Karpas-422 (cell line): ENCODE measurements around the gene ADGRV1. TPM values are rescaled to one million over a fixed set of nuclear protein-coding genes. Genes with fewer than 3 reads are reported as not detected.
"Not testable (repeated sequence)": the region's sequence is repeated elsewhere in the genome, so short reads cannot be mapped to it uniquely, and the experiment has no call there.

Source experiments
- DNase-seq: peaks from one replicate; pipeline ENCODE4 v3.0.0-alpha.2; 2015
- H2AFZ ChIP-seq: fragments of 200-600 bp; sonication (generic); 2 replicates; pipeline ENCODE4 v1.6.1; 2014; ENCODE audit warnings: antibody characterized with exemption, low read length, mixed read lengths
- H3K27ac ChIP-seq: fragments of 200-600 bp; sonication (generic); 2 replicates; pipeline ENCODE4 v1.5.1; 2014; ENCODE audit warnings: mild to moderate bottlenecking, low read length, moderate library complexity
- H3K27me3 ChIP-seq: fragments of 200-600 bp; sonication (generic); 2 replicates; pipeline ENCODE4 v1.6.1; 2014; ENCODE audit warnings: low read length, mixed read lengths
- H3K36me3 ChIP-seq: fragments of 200-600 bp; sonication (generic); 2 replicates; pipeline ENCODE4 v1.6.1; 2014; ENCODE audit warnings: low read length, mixed read lengths; ENCODE audit not compliant: insufficient read depth
- H3K4me1 ChIP-seq: fragments of 200-600 bp; sonication (generic); 2 replicates; pipeline ENCODE4 v1.6.1; 2014; ENCODE audit warnings: mild to moderate bottlenecking, low read length, mixed read lengths
- H3K4me2 ChIP-seq: fragments of 200-600 bp; sonication (generic); 2 replicates; pipeline ENCODE4 v1.6.1; 2014; ENCODE audit warnings: low read length, low read depth, mild to moderate bottlenecking; ENCODE audit not compliant: poor library complexity, severe bottlenecking
- H3K4me3 ChIP-seq: fragments of 200-600 bp; sonication (generic); 2 replicates; pipeline ENCODE4 v1.5.1; 2014; ENCODE audit warnings: mild to moderate bottlenecking, antibody characterized with exemption, low read length, mixed read lengths
- H3K79me2 ChIP-seq: fragments of 200-600 bp; sonication (generic); 2 replicates; pipeline ENCODE4 v1.6.1; 2014; ENCODE audit warnings: mild to moderate bottlenecking, low read length, mixed read lengths
- H3K9ac ChIP-seq: fragments of 200-600 bp; sonication (generic); 2 replicates; pipeline ENCODE4 v1.6.0; 2014; ENCODE audit warnings: low read length
- H3K9me2 ChIP-seq: fragments of 200-600 bp; sonication (generic), shearing (Covaris generic); replicated peaks from 2 replicates; pipeline ENCODE4 v1.6.0; 2014; ENCODE audit warnings: mild to moderate bottlenecking, low read length, moderate library complexity; ENCODE audit not compliant: insufficient read depth
- H3K9me3 ChIP-seq: fragments of 300-700, 200-600 bp; sonication (generic); 2 replicates; pipeline ENCODE4 v1.6.1; 2014; ENCODE audit warnings: low read length, mixed read lengths
- H4K20me1 ChIP-seq: fragments of 200-600 bp; sonication (generic); 2 replicates; pipeline ENCODE4 v1.6.1; 2014; ENCODE audit warnings: mild to moderate bottlenecking, antibody characterized with exemption, low read length, low read depth; ENCODE audit not compliant: insufficient read depth
- total RNA-seq: library from RNA; depleted of rRNA; stranded (reverse); fragments of >200 nt; shearing (Covaris generic); gene quantifications from 2 replicates; pipeline ENCODE4 v1.2.3, GENCODE V29; 2014; ENCODE audit warnings: low replicate concordance

ADGRV1 gene
- total RNA-seq, 1 experiment from 2014 or later, result not detected

- Histone ChIP-seq H3K4me1 (no peaks in the 10 kb centered on the region), H3K9me2 (no peaks in the 10 kb centered on the region), H3K36me3 (no peaks in the 10 kb centered on the region), H3K27me3 (no peaks in the 10 kb centered on the region), H4K20me1 (no peaks in the 10 kb centered on the region), H3K79me2 (no peaks in the 10 kb centered on the region), H3K27ac (no peak overlapping the region), H3K4me2 (no peak overlapping the region), H3K9me3 (no peaks in the 10 kb centered on the region), H3K9ac (no peak overlapping the region), H2AFZ (no peak overlapping the region), H3K4me3 (no peak overlapping the region)
- no peak for DNase-seq
Observed at GRCh38 chr5:90680921-90681563, 122.4 kb downstream of the ADGRV1 start.

GRCh38 chr5:90682278-90682677 lies 123.7 kb downstream of the ADGRV1 start:
- no peak for DNase-seq
- Histone ChIP-seq H3K9me2 (no peaks in the 10 kb centered on the region), H3K9me3 (no peaks in the 10 kb centered on the region), H2AFZ (no peak overlapping the region), H4K20me1 (no peaks in the 10 kb centered on the region), H3K79me2 (no peaks in the 10 kb centered on the region), H3K9ac (no peak overlapping the region), H3K36me3 (no peaks in the 10 kb centered on the region), H3K27me3 (no peaks in the 10 kb centered on the region), H3K4me2 (no peak overlapping the region), H3K4me3 (no peak overlapping the region), H3K4me1 (no peaks in the 10 kb centered on the region), H3K27ac (no peak overlapping the region)

- Histone ChIP-seq H2AFZ (no peak overlapping the region), H3K27me3 (no peaks in the 10 kb centered on the region), H3K9ac (no peak overlapping the region), H3K4me2 (no peak overlapping the region), H3K9me2 (no peaks in the 10 kb centered on the region), H3K27ac (no peak overlapping the region), H3K36me3 (no peaks in the 10 kb centered on the region), H4K20me1 (no peaks in the 10 kb centered on the region), H3K79me2 (no peaks in the 10 kb centered on the region), H3K4me1 (no peaks in the 10 kb centered on the region), H3K4me3 (no peak overlapping the region), H3K9me3 (no peaks in the 10 kb centered on the region)
- no peak for DNase-seq
Observed at GRCh38 chr5:90685425-90686022, 126.9 kb downstream of the ADGRV1 start.

- H2AFZ ChIP-seq, H3K4me3 ChIP-seq, DNase-seq, H3K9me3 ChIP-seq, H3K79me2 ChIP-seq, H3K36me3 ChIP-seq, H3K4me2 ChIP-seq, H3K4me1 ChIP-seq, H3K27ac ChIP-seq, H4K20me1 ChIP-seq, H3K9me2 ChIP-seq, H3K9ac ChIP-seq, H3K27me3 ChIP-seq: not testable (repeated sequence)
Observed at GRCh38 chr5:90686363-90686762, 127.8 kb downstream of the ADGRV1 start.

- H3K9ac ChIP-seq, H3K4me3 ChIP-seq, H3K4me1 ChIP-seq, DNase-seq, H3K27ac ChIP-seq, H2AFZ ChIP-seq, H3K79me2 ChIP-seq, H3K9me3 ChIP-seq, H3K4me2 ChIP-seq, H3K36me3 ChIP-seq, H3K27me3 ChIP-seq, H3K9me2 ChIP-seq, H4K20me1 ChIP-seq: not testable (repeated sequence)
Observed at GRCh38 chr5:90687458-90687857, 128.9 kb downstream of the ADGRV1 start.

GRCh38 chr5:90689064-90689463 lies 130.5 kb downstream of the ADGRV1 start:
- DNase-seq, result no peak
- Histone ChIP-seq H3K27me3 (no peaks in the 10 kb centered on the region), H3K4me1 (no peaks in the 10 kb centered on the region), H3K9me3 (no peaks in the 10 kb centered on the region), H4K20me1 (no peaks in the 10 kb centered on the region), H3K9me2 (no peaks in the 10 kb centered on the region), H2AFZ (no peak overlapping the region), H3K9ac (no peak overlapping the region), H3K4me2 (no peak overlapping the region), H3K4me3 (no peak overlapping the region), H3K27ac (no peak overlapping the region), H3K36me3 (no peaks in the 10 kb centered on the region), H3K79me2 (no peaks in the 10 kb centered on the region)

GRCh38 chr5:90690307-90690706 lies 131.7 kb downstream of the ADGRV1 start:
- no peaks in the 10 kb centered on the region for H3K79me2 ChIP-seq
- H3K4me3 ChIP-seq, result no peak overlapping the region
- H3K27me3 ChIP-seq, result no peaks in the 10 kb centered on the region
- H3K4me1 ChIP-seq, result no peaks in the 10 kb centered on the region
- H3K9me3 ChIP-seq, result no peaks in the 10 kb centered on the region
- no peak for DNase-seq
- H2AFZ ChIP-seq, result no peak overlapping the region
- H3K27ac ChIP-seq, result no peak overlapping the region
- no peaks in the 10 kb centered on the region for H3K36me3 ChIP-seq
- no peaks in the 10 kb centered on the region for H3K9me2 ChIP-seq
- no peak overlapping the region for H3K9ac ChIP-seq
- no peak overlapping the region for H3K4me2 ChIP-seq
- no peaks in the 10 kb centered on the region for H4K20me1 ChIP-seq

GRCh38 chr5:90691533-90691932 lies 132.9 kb downstream of the ADGRV1 start:
- Histone ChIP-seq H3K4me3 (no peak overlapping the region), H3K27ac (no peak overlapping the region), H3K36me3 (no peaks in the 10 kb centered on the region), H3K9me2 (no peaks in the 10 kb centered on the region), H2AFZ (no peak overlapping the region), H3K4me1 (no peaks in the 10 kb centered on the region), H3K4me2 (no peak overlapping the region), H4K20me1 (no peaks in the 10 kb centered on the region), H3K9ac (no peak overlapping the region), H3K27me3 (no peaks in the 10 kb centered on the region), H3K79me2 (no peaks in the 10 kb centered on the region), H3K9me3 (no peaks in the 10 kb centered on the region)
- no peak for DNase-seq
